Measurements from ENCODE around the gene PLXNA1.

DNA sequence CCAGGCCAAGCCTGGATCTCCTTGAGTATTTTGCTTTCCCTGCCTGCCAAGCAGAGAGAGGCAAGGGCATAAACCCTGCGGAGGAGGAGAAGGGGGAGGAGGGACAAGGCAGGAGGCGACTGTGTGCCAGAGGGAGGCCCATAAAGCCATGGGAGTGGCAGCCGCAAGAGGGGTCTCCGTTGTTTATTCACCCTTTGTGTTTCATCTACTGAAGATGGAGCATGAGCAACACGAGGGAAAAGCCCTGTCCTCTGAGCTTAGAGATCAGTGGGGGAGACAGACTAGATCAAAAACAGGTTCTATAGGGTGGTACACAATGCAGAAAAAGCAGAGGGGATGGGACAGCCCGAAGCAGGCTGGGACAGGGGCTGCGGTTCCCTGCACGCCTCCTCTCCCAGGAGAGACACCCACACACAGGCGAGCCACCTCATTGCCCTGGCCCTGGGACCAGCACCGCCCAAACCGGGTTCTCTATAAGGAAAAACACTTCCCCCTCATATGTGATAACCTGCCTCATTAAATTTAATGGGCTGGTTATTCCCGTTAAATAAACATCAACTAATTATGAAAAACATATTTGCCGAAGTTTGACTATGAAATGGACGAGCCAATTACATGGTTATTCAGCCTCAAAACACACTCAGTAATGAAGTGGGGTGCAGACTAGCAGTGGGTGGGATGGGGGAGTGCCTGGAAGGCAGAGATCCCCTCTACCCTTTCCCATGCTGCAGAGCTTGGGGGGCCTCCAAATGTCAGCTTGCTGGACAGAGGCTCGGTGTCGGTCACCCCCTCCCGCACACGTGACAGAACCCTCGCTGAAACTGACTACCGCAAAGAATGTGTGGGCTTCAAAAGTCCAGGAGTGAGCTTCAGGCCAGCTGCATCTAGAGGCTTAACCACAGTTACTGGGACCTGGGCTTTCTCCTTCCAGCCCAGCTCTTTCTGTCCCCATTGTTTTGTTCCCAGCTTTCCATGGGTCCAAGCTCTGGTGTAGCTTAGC, 14.2 kb upstream of the PLXNA1 start:
- TF ChIP-seq CTCF (IDR thresholded peaks at IDR 0.05; ENCODE audit: low read length) (no peak), EZH2 (optimal IDR thresholded peaks at IDR 0.05; ENCODE audit: low read depth, low read length) (no peak), EZH2phosphoT487 (IDR thresholded peaks at IDR 0.05; ENCODE audit: low read length) (no peak)

All from MM.1S (cell line).